A673 (cell line): Measurements from ENCODE around the gene ATP5ME.

Source experiments
- EZH2 ChIP-seq: fragments of 200-600 bp; sonication (generic); IDR thresholded peaks from 2 replicates; pipeline ENCODE4 v1.6.1; 2017; ENCODE audit warnings: borderline replicate concordance, low read depth, mild to moderate bottlenecking, mixed read lengths, antibody characterized with exemption, low read length; ENCODE audit not compliant: poor library complexity, severe bottlenecking
- TF ChIP-seq, protein P1 (sequence below): fragments of 300-800, 200-600 bp; sonication (generic); conservative IDR thresholded peaks from 2 replicates; pipeline ENCODE4 v1.5.1; 2017; ENCODE audit warnings: low read depth, mild to moderate bottlenecking, antibody characterized with exemption, low read length, moderate library complexity, mixed read lengths

DNA sequence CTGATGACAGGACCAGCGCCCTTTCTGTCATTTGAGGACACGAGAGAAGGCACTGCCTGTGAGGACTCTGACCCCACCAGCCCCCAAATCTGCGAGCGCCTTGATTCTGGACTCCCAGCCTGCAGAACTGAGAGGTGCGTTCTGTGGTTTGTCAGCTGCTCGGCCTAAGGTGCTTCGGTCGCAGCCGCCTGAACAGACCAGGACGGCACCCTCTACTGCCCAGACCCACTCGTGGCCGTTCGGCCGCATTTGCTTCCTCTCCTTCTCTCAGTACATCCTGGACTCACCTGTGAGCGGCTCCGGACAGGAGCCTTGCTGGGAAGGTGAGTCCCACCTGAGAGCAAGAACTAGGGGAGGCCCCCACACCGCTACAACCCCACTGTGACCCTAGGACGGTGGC lies 40.0 kb upstream of the ATP5ME start:
- TF ChIP-seq, protein P1, sequence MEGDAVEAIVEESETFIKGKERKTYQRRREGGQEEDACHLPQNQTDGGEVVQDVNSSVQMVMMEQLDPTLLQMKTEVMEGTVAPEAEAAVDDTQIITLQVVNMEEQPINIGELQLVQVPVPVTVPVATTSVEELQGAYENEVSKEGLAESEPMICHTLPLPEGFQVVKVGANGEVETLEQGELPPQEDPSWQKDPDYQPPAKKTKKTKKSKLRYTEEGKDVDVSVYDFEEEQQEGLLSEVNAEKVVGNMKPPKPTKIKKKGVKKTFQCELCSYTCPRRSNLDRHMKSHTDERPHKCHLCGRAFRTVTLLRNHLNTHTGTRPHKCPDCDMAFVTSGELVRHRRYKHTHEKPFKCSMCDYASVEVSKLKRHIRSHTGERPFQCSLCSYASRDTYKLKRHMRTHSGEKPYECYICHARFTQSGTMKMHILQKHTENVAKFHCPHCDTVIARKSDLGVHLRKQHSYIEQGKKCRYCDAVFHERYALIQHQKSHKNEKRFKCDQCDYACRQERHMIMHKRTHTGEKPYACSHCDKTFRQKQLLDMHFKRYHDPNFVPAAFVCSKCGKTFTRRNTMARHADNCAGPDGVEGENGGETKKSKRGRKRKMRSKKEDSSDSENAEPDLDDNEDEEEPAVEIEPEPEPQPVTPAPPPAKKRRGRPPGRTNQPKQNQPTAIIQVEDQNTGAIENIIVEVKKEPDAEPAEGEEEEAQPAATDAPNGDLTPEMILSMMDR = no peak
- TF ChIP-seq EZH2 = no peak
